WI38 (cell line): ENCODE measurements around the gene C8G.

Source experiments
- H3K4me3 ChIP-seq: 2 replicates; pipeline ENCODE4 v1.5.1; 2011; ENCODE audit warnings: low read depth, mild to moderate bottlenecking, control low read depth, low read length
- CTCF ChIP-seq: IDR thresholded peaks from 2 replicates; pipeline ENCODE4 v1.5.1; 2012; ENCODE audit warnings: low read depth, mild to moderate bottlenecking, control low read depth, low read length

Gene C8G

GRCh38 chr9:136965771-136966484 lies 20.9 kb downstream of the C8G start:
- H3K4me3 ChIP-seq, result no peak overlapping the region
- TF ChIP-seq CTCF, result no peak

- no peak for TF ChIP-seq CTCF
- H3K4me3 ChIP-seq, result no peak overlapping the region
These were observed 23.5 kb downstream of the C8G start for GRCh38 chr9:136968333-136969127.

GRCh38 chr9:136969150-136969549 lies 24.1 kb downstream of the C8G start:
- no peak overlapping the region for H3K4me3 ChIP-seq
- TF ChIP-seq CTCF, result no peak

- TF ChIP-seq CTCF, result no peak
- H3K4me3 ChIP-seq, result no peak overlapping the region
These were observed 24.7 kb downstream of the C8G start for GRCh38 chr9:136969774-136970173.

- H3K4me3 ChIP-seq, result no peak overlapping the region
These were observed 25.3 kb downstream of the C8G start for GRCh38 chr9:136970361-136970760.

GRCh38 chr9:136971746-136972145 lies 26.7 kb downstream of the C8G start:
- no peak for TF ChIP-seq CTCF
- H3K4me3 ChIP-seq, result no peak overlapping the region

More at GRCh38 chr9:136970361-136970760, 25.3 kb downstream of the C8G start:
- no peak for TF ChIP-seq CTCF

- TF ChIP-seq CTCF, result no peak
These were observed 27.3 kb downstream of the C8G start for GRCh38 chr9:136972335-136972734.

More at GRCh38 chr9:136972335-136972734, 27.3 kb downstream of the C8G start:
- no peak overlapping the region for H3K4me3 ChIP-seq
